ENCODE data around the gene RALGAPA1.

Gene RALGAPA1

GRCh38 chr14:35503646-35504045 is 305.4 kb downstream of the RALGAPA1 start:
- H3K4me3 ChIP-seq (ENCODE audit: low read length): no peak overlapping the region
- TF ChIP-seq, protein P1, sequence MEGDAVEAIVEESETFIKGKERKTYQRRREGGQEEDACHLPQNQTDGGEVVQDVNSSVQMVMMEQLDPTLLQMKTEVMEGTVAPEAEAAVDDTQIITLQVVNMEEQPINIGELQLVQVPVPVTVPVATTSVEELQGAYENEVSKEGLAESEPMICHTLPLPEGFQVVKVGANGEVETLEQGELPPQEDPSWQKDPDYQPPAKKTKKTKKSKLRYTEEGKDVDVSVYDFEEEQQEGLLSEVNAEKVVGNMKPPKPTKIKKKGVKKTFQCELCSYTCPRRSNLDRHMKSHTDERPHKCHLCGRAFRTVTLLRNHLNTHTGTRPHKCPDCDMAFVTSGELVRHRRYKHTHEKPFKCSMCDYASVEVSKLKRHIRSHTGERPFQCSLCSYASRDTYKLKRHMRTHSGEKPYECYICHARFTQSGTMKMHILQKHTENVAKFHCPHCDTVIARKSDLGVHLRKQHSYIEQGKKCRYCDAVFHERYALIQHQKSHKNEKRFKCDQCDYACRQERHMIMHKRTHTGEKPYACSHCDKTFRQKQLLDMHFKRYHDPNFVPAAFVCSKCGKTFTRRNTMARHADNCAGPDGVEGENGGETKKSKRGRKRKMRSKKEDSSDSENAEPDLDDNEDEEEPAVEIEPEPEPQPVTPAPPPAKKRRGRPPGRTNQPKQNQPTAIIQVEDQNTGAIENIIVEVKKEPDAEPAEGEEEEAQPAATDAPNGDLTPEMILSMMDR (conservative IDR thresholded peaks at IDR 0.05; ENCODE audit: low read depth, low read length): no peak
- no peak for DNase-seq (ENCODE audit: low read depth)

- H3K4me3 ChIP-seq (ENCODE audit: low read length): no peak overlapping the region
- TF ChIP-seq, protein P1 (conservative IDR thresholded peaks at IDR 0.05; ENCODE audit: low read depth, low read length): no peak
- DNase-seq (ENCODE audit: low read depth): no peak
These were observed 309.9 kb downstream of the RALGAPA1 start for GRCh38 chr14:35499180-35499579.

DNA sequence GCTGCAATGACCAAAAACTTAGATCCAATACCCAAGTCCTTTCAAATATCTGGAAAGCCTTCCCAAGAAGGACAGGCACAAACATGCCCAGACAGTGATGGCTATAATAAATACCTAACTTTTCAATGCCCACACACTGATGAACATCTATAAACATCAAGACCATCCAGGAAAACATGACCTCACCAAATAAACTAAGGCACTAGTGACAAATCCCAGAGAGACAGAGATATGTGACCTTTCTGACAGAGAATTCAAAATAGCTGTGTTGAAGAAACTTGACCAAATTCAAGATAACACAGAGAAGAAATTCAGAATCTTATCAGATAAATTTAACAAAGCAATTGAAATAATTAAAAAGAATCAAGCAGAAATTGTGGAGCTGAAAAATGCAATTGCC is 313.8 kb downstream of the RALGAPA1 start:
- DNase-seq (ENCODE audit: low read depth): no peak
- TF ChIP-seq, protein P1 (conservative IDR thresholded peaks at IDR 0.05; ENCODE audit: low read depth, low read length): no peak
- no peak overlapping the region for H3K4me3 ChIP-seq (ENCODE audit: low read length)

GRCh38 chr14:35492569-35493014 is 316.5 kb downstream of the RALGAPA1 start:
- TF ChIP-seq, protein P1 (conservative IDR thresholded peaks at IDR 0.05; ENCODE audit: low read depth, low read length): no peak
- no peak for DNase-seq (ENCODE audit: low read depth)
- no peak overlapping the region for H3K4me3 ChIP-seq (ENCODE audit: low read length)

All from retinal pigment epithelial cell (primary cell).